Measurements from ENCODE around the gene STK16. TPM values are rescaled to one million over a fixed set of nuclear protein-coding genes. Genes with fewer than 3 reads are reported as not detected.
A peak's percentile ranks its signal among the peaks of the same experiment; 100 is the strongest.

STK16 gene
- total and polyA plus RNA-seq, 2 of the 13 experiments (the other 11 are each of a cell fraction or from before 2014, with no cell fraction given) = 28.0 to 50.9 TPM

DNA sequence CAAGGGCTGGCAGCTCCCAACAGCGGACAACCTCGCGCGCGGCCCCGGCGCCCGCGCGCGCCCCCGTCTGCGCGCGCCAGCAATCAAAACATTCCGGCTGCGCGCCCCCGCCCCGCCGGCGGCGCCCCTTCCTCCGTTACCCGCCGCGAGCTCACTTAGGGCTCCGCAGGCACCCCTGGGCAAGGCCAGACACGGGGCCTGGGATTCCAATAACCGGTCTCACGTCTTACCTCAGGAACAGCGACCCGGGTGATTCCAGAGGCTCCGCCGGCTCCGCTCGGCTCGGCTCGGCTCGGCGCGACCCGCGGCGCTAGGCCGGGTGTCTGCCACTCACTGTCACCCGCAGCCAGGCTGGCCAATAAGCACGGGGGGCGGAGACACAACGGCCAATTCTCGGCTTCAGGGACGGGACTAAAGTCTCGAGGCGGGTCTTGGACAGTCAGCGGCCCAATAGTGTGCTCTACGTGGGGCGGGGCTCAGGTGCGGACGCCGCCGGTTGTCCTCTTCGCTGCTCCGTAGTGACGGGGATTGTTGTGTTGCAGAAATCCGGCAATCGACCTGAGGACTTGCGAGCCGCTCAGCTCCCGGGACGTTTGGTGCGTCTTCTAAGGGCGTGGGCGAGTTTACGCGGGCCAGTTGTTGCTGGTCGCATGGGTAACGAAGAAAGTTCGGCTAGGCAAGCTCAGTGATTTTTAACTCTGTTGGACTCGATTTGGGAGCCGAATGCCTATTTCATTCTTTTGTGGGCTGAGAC is 15.8 kb upstream of the STK16 start, which contains the start of the genes ANKZF1 and ATG9A (continued):
- TF ChIP-seq ZNF3 (CRISPR knock-in tag; IDR thresholded peaks at IDR 0.05) (no peak), ZNF33B (CRISPR knock-in tag; IDR thresholded peaks at IDR 0.05) (peak; percentile 79; the same call in 1 of the 2 replicates), ETV5 (CRISPR knock-in tag; IDR thresholded peaks at IDR 0.05; ENCODE audit: borderline replicate concordance) (no peak; the same call in none of the 2 replicates), SOX13 (IDR thresholded peaks at IDR 0.05) (no peak), SOX13 (CRISPR knock-in tag; conservative IDR thresholded peaks at IDR 0.05 in 1 of 2, IDR thresholded peaks at IDR 0.05 in 1 of 2) (peak in 1 of 2 experiments; percentile 26; a peak in 1 of 4 replicates), ZNF558 (CRISPR knock-in tag; IDR thresholded peaks at IDR 0.05; ENCODE audit: borderline replicate concordance) (peak; percentile 92; the same call in 1 of the 2 replicates), ZFP1 (CRISPR knock-in tag; IDR thresholded peaks at IDR 0.05) (0 out of 2 replicates have a peak, but pooled peaks have one; percentile 69), ZNF816 (CRISPR knock-in tag; IDR thresholded peaks at IDR 0.05; ENCODE audit: borderline replicate concordance) (peak; percentile 91), ZBTB20 (CRISPR knock-in tag; IDR thresholded peaks at IDR 0.05; ENCODE audit: borderline replicate concordance, low read depth) (peak; percentile 79), SMAD3 (CRISPR knock-in tag; IDR thresholded peaks at IDR 0.05) (peak; percentile 82; the same call in 1 of the 2 replicates)
- TF ChIP-seq, protein P1, sequence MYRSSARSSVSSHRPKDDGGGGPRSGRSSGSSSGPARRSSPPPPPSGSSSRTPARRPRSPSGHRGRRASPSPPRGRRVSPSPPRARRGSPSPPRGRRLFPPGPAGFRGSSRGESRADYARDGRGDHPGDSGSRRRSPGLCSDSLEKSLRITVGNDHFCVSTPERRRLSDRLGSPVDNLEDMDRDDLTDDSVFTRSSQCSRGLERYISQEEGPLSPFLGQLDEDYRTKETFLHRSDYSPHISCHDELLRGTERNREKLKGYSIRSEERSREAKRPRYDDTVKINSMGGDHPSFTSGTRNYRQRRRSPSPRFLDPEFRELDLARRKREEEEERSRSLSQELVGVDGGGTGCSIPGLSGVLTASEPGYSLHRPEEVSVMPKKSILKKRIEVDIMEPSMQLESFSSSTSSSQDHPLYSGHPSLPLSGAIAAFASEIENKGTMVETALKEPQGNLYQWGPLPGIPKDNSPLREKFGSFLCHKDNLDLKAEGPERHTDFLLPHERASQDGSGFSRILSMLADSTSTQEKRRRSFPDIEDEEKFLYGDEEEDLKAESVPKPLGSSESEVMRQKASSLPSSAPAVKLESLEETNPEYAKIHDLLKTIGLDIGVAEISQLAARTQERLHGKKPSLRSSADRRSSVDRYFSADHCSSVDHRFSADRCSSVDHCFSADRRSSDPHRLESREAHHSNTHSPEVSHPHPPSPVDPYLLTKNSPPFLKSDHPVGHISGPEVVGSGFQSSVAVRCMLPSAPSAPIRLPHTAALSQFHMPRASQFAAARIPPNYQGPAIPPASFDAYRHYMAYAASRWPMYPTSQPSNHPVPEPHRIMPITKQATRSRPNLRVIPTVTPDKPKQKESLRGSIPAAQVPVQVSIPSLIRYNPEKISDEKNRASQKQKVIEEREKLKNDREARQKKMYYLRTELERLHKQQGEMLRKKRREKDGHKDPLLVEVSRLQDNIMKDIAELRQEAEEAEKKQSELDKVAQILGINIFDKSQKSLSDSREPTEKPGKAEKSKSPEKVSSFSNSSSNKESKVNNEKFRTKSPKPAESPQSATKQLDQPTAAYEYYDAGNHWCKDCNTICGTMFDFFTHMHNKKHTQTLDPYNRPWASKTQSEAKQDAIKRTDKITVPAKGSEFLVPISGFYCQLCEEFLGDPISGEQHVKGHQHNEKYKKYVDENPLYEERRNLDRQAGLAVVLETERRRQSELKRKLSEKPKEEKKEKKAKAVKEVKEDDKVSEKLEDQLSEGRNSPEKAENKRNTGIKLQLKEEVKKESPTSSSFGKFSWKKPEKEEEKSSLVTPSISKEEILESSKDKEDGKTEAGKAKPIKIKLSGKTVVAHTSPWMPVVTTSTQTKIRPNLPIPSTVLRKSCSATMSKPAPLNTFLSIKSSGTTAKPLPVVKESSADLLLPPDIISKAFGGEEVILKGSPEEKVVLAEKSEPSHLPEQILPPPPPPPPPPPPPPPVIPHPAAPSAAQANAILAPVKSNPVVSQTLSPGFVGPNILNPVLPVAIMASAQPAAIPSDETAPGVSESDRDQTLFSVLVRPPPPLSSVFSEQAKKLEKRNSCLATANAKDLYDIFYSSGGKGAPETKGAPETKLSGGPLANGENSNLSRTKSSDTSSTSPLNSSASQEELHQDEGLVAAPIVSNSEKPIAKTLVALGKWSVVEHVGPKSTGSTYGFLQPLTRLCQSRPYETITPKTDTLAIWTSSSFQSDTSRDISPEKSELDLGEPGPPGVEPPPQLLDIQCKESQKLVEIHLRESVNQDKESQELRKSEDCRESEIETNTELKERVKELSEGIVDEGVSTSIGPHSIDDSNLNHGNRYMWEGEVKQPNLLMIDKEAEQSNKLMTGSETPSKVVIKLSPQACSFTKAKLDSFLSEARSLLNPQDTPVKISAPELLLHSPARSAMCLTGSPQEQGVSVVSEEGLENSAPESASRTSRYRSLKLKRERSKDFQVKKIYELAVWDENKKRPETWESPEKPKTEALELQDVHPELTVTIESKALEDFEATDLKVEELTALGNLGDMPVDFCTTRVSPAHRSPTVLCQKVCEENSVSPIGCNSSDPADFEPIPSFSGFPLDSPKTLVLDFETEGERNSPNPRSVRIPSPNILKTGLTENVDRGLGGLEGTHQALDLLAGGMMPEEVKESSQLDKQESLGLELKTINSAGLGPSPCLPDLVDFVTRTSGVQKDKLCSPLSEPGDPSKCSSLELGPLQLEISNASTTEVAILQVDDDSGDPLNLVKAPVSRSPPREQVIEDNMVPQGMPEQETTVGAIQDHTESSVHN (CRISPR knock-in tag; IDR thresholded peaks at IDR 0.05) = no peak; the same call in 1 of the 2 replicates
- TF ChIP-seq, protein P2, sequence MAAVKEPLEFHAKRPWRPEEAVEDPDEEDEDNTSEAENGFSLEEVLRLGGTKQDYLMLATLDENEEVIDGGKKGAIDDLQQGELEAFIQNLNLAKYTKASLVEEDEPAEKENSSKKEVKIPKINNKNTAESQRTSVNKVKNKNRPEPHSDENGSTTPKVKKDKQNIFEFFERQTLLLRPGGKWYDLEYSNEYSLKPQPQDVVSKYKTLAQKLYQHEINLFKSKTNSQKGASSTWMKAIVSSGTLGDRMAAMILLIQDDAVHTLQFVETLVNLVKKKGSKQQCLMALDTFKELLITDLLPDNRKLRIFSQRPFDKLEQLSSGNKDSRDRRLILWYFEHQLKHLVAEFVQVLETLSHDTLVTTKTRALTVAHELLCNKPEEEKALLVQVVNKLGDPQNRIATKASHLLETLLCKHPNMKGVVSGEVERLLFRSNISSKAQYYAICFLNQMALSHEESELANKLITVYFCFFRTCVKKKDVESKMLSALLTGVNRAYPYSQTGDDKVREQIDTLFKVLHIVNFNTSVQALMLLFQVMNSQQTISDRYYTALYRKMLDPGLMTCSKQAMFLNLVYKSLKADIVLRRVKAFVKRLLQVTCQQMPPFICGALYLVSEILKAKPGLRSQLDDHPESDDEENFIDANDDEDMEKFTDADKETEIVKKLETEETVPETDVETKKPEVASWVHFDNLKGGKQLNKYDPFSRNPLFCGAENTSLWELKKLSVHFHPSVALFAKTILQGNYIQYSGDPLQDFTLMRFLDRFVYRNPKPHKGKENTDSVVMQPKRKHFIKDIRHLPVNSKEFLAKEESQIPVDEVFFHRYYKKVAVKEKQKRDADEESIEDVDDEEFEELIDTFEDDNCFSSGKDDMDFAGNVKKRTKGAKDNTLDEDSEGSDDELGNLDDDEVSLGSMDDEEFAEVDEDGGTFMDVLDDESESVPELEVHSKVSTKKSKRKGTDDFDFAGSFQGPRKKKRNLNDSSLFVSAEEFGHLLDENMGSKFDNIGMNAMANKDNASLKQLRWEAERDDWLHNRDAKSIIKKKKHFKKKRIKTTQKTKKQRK (IDR thresholded peaks at IDR 0.05; ENCODE audit: low read length) = peak; percentile 73; the same call in 1 of the 2 replicates
- TF ChIP-seq, protein P3, sequence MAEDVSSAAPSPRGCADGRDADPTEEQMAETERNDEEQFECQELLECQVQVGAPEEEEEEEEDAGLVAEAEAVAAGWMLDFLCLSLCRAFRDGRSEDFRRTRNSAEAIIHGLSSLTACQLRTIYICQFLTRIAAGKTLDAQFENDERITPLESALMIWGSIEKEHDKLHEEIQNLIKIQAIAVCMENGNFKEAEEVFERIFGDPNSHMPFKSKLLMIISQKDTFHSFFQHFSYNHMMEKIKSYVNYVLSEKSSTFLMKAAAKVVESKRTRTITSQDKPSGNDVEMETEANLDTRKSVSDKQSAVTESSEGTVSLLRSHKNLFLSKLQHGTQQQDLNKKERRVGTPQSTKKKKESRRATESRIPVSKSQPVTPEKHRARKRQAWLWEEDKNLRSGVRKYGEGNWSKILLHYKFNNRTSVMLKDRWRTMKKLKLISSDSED (CRISPR knock-in tag; IDR thresholded peaks at IDR 0.05) = no peak
